CD4-positive, alpha-beta T cell (primary cell): Measurements from ENCODE around the gene ST3GAL3. TPM values are rescaled to one million over a fixed set of nuclear protein-coding genes. Genes with fewer than 3 reads are reported as not detected.

ENCODE experiments used
- ATAC-seq: fragments of 200-7000 bp; cut with Tn5 transposase; one replicate; pipeline ENCODE4 v1.10.0; 2022; ENCODE audit warnings: mild to moderate bottlenecking; ENCODE audit not compliant: poor library complexity
- CTCF ChIA-PET: fragments of 350-600 bp; sonication (Branson Sonifier 250); formaldehyde crosslinking; loops from one replicate; lab custom pipeline; 2021; ENCODE audit warnings: antibody characterized with exemption, inconsistent platforms; lab: Charles Lee
- POLR2A ChIA-PET: fragments of 350-600 bp; sonication (Branson Sonifier 250); formaldehyde crosslinking; loops from one replicate; lab custom pipeline; 2021; ENCODE audit warnings: antibody characterized with exemption, inconsistent platforms; lab: Charles Lee
- DNase-seq, 14 experiments: peaks; one replicate each; pipeline ENCODE4 v3.0.0-alpha.2; 2013 to 2020; ENCODE audit warnings: mixed read lengths in 2 of 14
- H3K27ac ChIP-seq, 2 donors: one replicate each; pipeline versions ENCODE4 v1.5.1 to v1.7.0; 2013; ENCODE audit warnings: low read length in 2 of 2, low read depth in 1 of 2, mild to moderate bottlenecking in 1 of 2
- H3K27me3 ChIP-seq, 2 experiments: 1 replicate in 1 of 2; 2 replicates in 1 of 2; pipeline versions ENCODE4 v1.6.1 to v1.7.0; 2013; ENCODE audit warnings: low read length in 2 of 2, control low read depth in 1 of 2, mild to moderate bottlenecking in 1 of 2, moderate library complexity in 1 of 2; ENCODE audit not compliant: insufficient read depth in 2 of 2, control insufficient read depth in 1 of 2
- H3K36me3 ChIP-seq: one replicate; pipeline ENCODE4 v1.6.1; 2013; ENCODE audit warnings: low read length, control low read depth; ENCODE audit not compliant: insufficient read depth
- H3K4me1 ChIP-seq: one replicate; pipeline ENCODE4 v1.6.1; 2013; ENCODE audit warnings: low read length, control low read depth; ENCODE audit not compliant: insufficient read depth
- H3K4me3 ChIP-seq: one replicate; pipeline ENCODE4 v1.5.1; 2013; ENCODE audit warnings: mild to moderate bottlenecking, low read length, moderate library complexity
- H3K9me3 ChIP-seq, 2 experiments: 1 replicate in 1 of 2; 2 replicates in 1 of 2; pipeline versions ENCODE4 v1.6.1 to v1.7.0; 2013; ENCODE audit warnings: low read length in 2 of 2, mild to moderate bottlenecking in 2 of 2, control low read depth in 1 of 2, moderate library complexity in 1 of 2; ENCODE audit not compliant: control insufficient read depth in 1 of 2, insufficient read depth in 1 of 2
- H3K27ac Mint-ChIP-seq: one replicate; pipeline ENCODE4 v1.8.0; 2020; ENCODE audit warnings: mixed read lengths
- H3K27me3 Mint-ChIP-seq: one replicate; pipeline ENCODE4 v1.8.0; 2021; ENCODE audit warnings: mixed read lengths
- H3K36me3 Mint-ChIP-seq: one replicate; pipeline ENCODE4 v1.8.0; 2021; ENCODE audit warnings: low read depth, mixed read lengths
- H3K4me1 Mint-ChIP-seq: one replicate; pipeline ENCODE4 v1.8.0; 2021; ENCODE audit warnings: low read depth, mixed read lengths
- H3K4me3 Mint-ChIP-seq: one replicate; pipeline ENCODE4 v1.8.0; 2020; ENCODE audit warnings: mild to moderate bottlenecking, mixed read lengths
- H3K9me3 Mint-ChIP-seq: one replicate; pipeline ENCODE4 v1.8.0; 2020; ENCODE audit warnings: mixed read lengths
- CTCF ChIP-seq: fragments of 200-600 bp; IDR thresholded peaks from one replicate; pipeline ENCODE4 v1.8.0; 2022; ENCODE audit warnings: antibody characterized with exemption, mild to moderate bottlenecking
- intact Hi-C, 2 experiments: fragments of 100-400 bp; cut with DNase I in 1 of 2; cut with micrococcal nuclease in 1 of 2; formaldehyde crosslinking; loops; one replicate each; pipeline versions ENCODE4 v1.15.1 to v1.9.0; 2023 to 2025; cut with DNase I, micrococcal nuclease
- total RNA-seq, 174 experiments: library from RNA in 2 of 174; stranded (reverse) in 2 of 174; gene quantifications; one replicate each; pipeline ENCODE4 v1.2.3 and lab custom pipeline; 2021 to 2026

Gene ST3GAL3
- total RNA-seq, 2 experiments from 2014 or later: 17.6 to 20.5 TPM

GRCh38 chr1:43893006-43893405, 185.7 kb downstream of the ST3GAL3 start:
- Histone ChIP-seq H3K4me1 (no peaks in the 10 kb centered on the region), H3K27me3 (no peaks in the 10 kb centered on the region), H3K4me3 (no peak overlapping the region), H3K9me3 (no peaks in the 10 kb centered on the region), H3K27ac (no peak overlapping the region), H3K36me3 (peaks cover 16% of the 10 kb centered on the region)
- ChIA-PET POLR2A (no interaction called here), CTCF (no interaction called here)
- peaks cover 46% of the 10 kb centered on the region for H3K36me3 Mint-ChIP-seq
- TF ChIP-seq CTCF: no peak
- no peak for DNase-seq
- no peak for ATAC-seq
- no peaks in the 10 kb centered on the region for H3K27me3 Mint-ChIP-seq
- no peak overlapping the region for H3K4me3 Mint-ChIP-seq
- H3K4me1 Mint-ChIP-seq: no peaks in the 10 kb centered on the region
- H3K27ac Mint-ChIP-seq: no peak overlapping the region
- intact Hi-C loops: no loop called here
- H3K9me3 Mint-ChIP-seq: no peaks in the 10 kb centered on the region

GRCh38 chr1:43898981-43899380, 191.6 kb downstream of the ST3GAL3 start:
- no peak overlapping the region for H3K27ac ChIP-seq
- ChIA-PET CTCF (no interaction called here), POLR2A (no interaction called here)
- no peak overlapping the region for H3K27ac Mint-ChIP-seq
- TF ChIP-seq CTCF: no peak
- no peak for ATAC-seq
- H3K4me3 ChIP-seq: no peak overlapping the region
- no peaks in the 10 kb centered on the region for H3K9me3 ChIP-seq
- H3K36me3 Mint-ChIP-seq: peaks cover 60% of the 10 kb centered on the region
- no peaks in the 10 kb centered on the region for H3K27me3 ChIP-seq
- H3K4me3 Mint-ChIP-seq: no peak overlapping the region
- no peaks in the 10 kb centered on the region for H3K4me1 ChIP-seq
- H3K4me1 Mint-ChIP-seq: no peaks in the 10 kb centered on the region
- H3K9me3 Mint-ChIP-seq: no peaks in the 10 kb centered on the region
- H3K36me3 ChIP-seq: peaks cover 30% of the 10 kb centered on the region
- intact Hi-C loops: no loop called here
- no peak for DNase-seq
- no peaks in the 10 kb centered on the region for H3K27me3 Mint-ChIP-seq

- peaks cover 46% of the 10 kb centered on the region for H3K36me3 Mint-ChIP-seq
- H3K4me3 Mint-ChIP-seq: no peak overlapping the region
- Histone ChIP-seq H3K36me3 (peaks cover 28% of the 10 kb centered on the region), H3K4me1 (no peaks in the 10 kb centered on the region), H3K27ac (no peak overlapping the region), H3K27me3 (no peaks in the 10 kb centered on the region), H3K9me3 (no peaks in the 10 kb centered on the region), H3K4me3 (no peak overlapping the region)
- no peak for TF ChIP-seq CTCF
- H3K9me3 Mint-ChIP-seq: no peaks in the 10 kb centered on the region
- DNase-seq: no peak
- H3K4me1 Mint-ChIP-seq: no peaks in the 10 kb centered on the region
- no peaks in the 10 kb centered on the region for H3K27me3 Mint-ChIP-seq
- POLR2A ChIA-PET: no interaction called here
- H3K27ac Mint-ChIP-seq: no peak overlapping the region
- intact Hi-C loops: no loop called here
- ATAC-seq: no peak
- CTCF ChIA-PET: no interaction called here
Measured at GRCh38 chr1:43900386-43900785, 193.1 kb downstream of the ST3GAL3 start.
